ENCODE data around the gene NPR2.

NPR2 gene

DNA sequence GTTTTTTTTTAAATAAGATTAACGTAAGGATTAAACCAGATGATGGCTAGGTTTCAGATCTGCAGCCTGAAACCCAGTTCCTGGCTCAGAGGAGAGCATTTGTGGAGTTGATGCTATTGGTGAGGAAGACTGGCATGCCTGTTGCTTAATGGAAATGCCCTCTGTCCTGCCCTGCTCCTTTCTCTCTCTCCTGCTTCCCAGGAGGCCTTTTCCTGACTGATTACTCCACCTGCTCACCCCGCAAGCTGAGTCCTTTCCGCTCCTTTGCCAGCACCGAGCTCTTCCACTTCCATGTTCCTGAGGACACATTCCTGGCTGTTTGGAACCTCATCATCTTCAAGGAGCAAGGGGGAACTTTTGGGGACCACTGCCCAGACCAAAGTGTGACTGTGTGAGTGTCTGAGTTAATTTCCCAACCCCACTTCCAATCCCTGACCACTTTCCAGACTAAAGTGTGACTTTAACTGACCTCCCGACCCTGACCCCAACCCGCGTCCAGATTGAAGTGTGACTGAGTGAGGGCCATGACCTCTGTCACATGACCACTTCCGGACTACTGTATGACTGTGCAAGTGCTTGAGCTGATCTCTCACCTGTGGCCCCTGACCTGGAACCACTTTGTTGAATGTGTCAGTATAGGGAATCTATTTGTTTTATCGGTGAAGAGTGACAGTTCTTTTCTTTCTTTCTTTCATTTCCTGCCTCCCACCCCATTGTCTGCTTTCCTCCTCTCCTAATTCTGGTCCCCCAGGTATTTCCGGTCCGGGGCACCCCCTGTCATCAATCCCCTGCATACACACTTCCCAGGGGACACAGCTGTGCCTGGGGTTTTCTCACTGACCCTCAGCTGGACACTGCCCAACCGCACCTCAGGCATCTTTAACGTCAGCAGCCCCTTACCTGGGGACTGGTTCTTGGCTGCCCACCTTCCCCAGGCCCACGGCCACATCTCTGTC, 43.1 kb downstream of the NPR2 start:
- DNase-seq = no peak

- peak in 1 of 5 experiments; percentile 43 for DNase-seq
These were observed 43.8 kb downstream of the NPR2 start for GRCh38 chr9:35835216-35835632.

DNA sequence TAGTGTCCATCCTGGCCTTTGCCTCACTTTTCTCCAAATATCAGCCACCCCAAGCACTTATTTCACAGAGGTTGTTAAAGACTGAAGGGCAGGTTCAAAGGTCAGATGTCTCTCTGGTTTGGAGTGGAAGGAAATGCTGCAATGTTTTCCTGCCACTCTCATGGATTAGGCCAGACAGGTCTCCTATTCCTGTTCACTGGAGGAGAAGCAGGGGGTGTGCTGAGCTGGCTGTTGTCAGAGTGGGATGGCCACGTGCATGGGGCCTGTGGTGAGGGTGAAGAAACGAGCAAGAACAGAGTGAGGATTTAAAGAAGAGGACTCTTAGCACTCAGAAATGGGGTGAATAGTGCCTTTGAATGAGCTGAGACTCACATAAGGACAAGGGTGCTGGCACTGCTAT, 44.4 kb downstream of the NPR2 start:
- no peak for DNase-seq

GRCh38 chr9:35836595-35836994, 45.2 kb downstream of the NPR2 start:
- no peak for DNase-seq

DNA sequence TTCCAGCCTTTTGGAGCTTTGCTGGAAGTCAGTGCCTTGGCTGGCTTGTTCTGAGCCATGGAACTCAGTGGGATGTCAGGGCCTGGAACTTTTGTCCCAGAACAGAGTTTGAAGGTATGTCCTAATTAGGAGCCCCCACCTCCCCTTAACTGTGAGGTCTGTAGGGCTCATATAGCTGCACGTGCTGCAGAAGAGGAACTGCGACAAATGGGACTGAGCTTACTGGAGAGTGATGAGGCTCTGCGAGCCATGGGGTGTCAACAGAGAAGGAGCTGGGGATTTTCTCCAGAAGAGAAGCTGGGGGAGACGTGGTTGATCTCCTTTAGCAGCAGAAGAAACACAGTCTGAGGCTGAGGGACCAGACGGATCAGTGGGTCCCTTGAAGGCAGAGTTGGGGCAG, 48.5 kb downstream of the NPR2 start:
- DNase-seq = no peak

DNA sequence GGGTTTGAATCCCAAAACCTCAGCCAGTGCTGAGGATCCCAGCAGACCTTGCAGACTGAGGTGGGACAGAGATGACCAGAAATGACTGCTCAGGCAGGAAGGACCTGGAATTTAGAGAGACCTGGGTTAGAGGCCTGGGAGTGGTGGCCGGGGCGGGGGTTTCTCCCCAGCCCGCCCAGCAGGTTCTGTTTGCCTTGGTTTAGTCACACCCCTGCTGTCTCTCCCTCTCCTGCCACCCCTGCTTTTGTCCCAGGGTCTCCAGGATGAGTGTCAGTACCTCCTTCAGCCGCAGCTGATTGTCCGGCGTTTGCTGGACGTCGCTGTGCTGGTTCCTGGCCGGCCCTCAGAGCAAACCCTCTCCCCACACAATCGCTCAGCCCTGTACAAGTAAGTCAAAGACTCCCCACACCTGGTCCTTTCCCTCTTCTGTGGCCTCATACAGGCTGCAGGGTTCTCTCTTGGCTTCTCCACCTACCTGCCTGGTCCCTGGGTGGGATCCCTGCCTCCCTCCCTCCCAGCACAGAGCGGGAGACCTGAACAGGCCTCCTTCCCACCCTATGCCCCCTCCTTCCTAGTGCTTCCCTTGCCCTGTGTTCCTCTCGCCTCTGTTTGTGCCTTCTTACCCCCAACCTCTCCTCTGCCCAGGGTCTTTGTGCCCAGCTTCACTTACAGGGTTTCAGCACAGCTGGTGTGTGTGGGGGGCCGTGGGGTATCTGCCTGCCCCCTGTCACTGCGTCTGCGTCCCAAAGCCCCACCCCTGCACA, 49.7 kb downstream of the NPR2 start:
- no peak for DNase-seq

GRCh38 chr9:35841645-35841900, 50.2 kb downstream of the NPR2 start:
- no peak for DNase-seq

DNA sequence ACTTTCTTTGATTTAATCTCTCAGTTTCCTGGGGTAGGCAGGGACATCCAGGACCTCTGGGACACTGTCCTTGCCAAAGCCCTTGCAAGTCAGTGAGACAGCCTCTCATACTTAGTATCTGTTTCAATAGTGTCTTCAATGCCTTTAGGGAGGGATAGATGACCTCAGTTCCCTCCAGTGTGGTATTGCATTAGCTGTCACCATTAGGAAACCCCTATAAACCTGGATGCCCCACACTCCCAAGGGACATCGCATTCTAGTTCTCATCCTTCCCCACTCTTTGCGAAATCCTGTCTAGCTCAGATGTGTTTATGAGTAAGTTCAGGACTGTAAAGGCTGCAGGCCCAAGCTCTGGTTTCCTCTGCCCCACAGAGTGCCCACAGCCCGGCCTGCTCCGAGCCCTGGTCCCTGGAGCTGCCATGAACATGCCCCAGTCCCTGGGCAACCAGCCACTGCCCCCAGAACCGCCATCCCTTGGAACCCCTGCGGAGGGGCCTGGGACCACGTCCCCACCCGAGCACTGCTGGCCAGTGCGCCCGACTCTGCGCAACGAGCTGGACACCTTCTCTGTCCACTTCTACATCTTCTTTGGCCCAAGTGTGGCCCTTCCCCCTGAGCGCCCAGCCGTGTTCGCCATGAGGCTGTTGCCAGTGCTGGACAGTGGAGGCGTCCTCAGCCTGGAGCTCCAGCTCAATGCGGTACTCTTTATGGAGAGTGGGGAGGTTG, 50.8 kb downstream of the NPR2 start:
- DNase-seq = no peak

- DNase-seq = no peak
These were observed 51.4 kb downstream of the NPR2 start for GRCh38 chr9:35842795-35843194.

DNA sequence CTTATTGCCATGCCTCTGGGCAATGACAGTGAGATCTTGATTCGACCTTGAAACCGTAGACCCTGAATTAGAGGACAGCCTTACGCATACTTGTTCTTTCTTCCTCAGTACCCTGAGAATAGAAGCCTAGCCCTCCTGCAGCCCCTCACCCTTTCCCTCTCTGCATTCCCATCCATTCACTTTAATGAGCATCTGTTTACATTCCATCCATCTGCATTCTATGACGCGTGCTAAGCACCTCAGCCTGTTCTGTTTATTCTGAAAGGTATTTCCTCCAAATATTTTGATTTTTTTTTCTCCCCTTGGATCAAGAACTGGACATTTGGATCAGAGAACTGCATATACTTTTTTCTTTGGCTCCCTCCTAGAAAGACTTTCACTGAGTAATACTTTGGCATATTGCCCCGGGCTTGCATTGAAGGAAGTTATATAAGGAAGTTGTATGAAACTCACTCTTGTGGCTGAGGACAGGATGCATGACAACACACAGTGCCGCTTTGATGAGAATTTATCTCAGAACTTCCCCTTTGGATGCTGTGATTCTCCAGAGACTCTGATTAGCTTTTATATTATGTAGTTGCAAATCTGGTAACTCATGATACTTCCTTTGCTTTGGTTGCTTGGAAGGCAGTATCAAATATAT, 53.4 kb downstream of the NPR2 start:
- peak in 2 of 5 experiments; percentile 24 to 41 for DNase-seq

DNA sequence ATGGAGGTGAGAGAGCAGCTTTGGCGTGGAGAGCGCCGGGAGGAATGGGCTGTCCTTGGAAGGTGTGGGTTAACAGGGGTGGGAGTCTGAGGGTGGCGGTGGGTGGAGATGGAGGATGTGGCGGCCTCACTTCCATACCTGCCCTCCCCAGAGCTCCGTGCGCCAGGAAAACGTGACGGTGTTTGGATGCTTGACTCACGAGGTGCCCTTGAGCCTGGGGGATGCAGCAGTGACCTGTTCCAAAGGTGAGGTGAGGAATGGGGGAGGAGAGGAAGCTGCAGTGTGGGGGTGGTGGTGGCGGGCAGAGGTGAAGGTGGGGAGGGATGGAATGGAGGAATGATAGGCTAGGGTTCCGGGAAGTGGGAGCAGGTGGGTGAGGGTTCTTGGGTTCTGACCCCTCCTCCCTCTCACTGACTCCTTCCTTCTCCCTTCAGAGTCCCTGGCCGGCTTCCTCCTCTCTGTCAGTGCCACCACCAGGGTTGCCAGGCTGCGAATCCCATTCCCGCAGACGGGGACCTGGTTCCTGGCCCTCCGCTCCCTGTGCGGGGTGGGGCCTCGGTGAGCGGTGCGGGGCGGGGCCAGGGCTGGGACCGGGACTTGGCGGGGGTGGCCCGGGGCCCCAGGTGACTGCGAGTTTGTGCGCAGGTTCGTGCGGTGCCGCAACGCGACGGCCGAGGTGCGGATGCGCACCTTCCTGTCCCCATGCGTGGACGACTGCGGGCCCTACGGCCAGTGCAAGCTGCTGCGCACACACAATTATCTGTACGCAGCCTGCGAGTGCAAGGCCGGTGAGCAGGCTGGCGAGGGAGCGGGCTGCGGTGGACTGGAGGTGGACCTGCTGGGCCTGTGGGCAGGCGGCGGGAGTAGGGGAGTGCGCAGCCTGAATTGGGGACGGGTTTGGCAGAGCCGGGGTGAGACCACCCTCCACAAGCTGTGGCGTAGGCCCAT, 54.7 kb downstream of the NPR2 start:
- DNase-seq = no peak

- DNase-seq = peak in 1 of 5 experiments; percentile 29
These were observed 56.6 kb downstream of the NPR2 start for GRCh38 chr9:35847792-35848572.

GRCh38 chr9:35852267-35852815, 61.0 kb downstream of the NPR2 start:
- DNase-seq = no peak

GRCh38 chr9:35852876-35853865, 61.8 kb downstream of the NPR2 start:
- no peak for DNase-seq

DNA sequence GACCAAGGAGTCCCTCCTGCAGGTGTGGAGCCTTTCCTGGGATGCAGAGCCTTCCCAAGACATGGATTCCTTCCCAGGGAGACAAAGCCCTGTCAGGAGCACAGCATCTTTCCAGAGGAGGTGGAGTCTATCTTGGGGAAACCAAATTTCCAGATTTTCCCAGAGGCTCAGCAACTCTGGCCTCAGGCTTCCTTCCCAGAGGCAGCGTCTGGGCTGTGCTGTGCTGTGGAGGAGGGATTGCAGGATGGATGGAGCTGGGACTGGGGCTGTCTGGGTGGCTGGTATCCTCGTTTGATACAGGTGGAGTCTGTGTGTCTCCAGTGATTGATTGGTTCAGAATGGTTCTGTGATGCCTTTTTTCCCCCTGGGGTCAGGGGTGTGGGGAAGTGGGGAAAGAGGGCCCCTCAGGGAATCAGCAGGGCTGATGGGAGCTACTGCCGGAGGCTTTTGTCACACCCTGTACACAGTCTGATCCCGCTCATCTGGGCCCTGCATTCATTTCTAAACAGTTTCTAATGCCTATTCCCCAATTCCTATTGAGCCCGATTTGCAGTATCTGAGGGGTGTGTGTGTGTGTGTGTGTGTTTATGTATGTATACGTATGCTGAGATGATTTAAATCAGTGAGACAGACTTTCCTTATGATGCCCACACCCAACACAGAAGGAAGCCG, 62.8 kb downstream of the NPR2 start:
- DNase-seq = no peak

- no peak for DNase-seq
These were observed 64.8 kb downstream of the NPR2 start for GRCh38 chr9:35856206-35856605.

GRCh38 chr9:35856882-35857281, 65.5 kb downstream of the NPR2 start:
- no peak for DNase-seq

- DNase-seq = no peak
These were observed 67.1 kb downstream of the NPR2 start for GRCh38 chr9:35858458-35858857.
